HG03280 (cell line): ENCODE results near the gene SMS.

Experiments used
- ATAC-seq: cut with Tn5 transposase; IDR thresholded peaks from one replicate; pipeline ENCODE4 v1.9.1; 2021; ENCODE audit warnings: mild to moderate bottlenecking, moderate library complexity; ENCODE audit not compliant: unreplicated experiment

SMS gene

DNA sequence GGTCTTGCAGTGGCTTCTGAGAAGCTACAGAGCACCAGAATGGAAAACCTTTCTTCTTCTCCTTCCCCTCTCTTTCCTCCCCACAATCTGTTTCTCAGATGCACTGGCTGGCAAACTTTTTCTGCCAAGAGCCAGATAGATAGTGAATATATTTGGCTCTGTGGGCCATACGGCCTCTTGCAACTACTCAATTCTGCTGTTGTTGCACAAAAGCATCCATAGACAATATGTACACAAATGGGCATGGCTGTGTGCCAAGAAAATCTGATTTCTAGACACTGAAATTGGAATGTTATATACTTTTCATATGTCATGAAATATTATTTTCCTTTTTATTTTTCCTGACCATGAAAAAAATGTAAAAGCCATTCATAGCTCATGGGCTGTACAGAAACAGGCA is 94.7 kb downstream of the SMS start:
- no peak for ATAC-seq

DNA sequence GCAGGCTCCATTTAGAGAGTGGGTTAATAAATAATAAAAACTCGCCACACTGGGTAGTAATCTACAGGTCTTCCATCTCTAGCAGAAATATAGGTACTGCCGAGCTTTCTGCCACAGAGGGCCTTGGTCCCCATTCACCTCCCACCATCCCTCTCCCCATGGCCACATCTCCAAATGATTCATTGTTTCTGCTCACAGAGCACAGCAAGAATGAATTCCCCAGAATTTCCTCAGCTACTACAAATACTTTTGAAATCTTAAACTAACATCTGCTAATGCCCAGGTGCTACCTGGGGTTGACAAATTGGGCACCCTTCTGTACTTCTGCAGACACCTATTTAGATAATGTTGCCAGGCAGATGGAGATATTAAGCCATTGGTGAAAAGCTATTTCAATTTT is 96.7 kb downstream of the SMS start:
- no peak for ATAC-seq

DNA sequence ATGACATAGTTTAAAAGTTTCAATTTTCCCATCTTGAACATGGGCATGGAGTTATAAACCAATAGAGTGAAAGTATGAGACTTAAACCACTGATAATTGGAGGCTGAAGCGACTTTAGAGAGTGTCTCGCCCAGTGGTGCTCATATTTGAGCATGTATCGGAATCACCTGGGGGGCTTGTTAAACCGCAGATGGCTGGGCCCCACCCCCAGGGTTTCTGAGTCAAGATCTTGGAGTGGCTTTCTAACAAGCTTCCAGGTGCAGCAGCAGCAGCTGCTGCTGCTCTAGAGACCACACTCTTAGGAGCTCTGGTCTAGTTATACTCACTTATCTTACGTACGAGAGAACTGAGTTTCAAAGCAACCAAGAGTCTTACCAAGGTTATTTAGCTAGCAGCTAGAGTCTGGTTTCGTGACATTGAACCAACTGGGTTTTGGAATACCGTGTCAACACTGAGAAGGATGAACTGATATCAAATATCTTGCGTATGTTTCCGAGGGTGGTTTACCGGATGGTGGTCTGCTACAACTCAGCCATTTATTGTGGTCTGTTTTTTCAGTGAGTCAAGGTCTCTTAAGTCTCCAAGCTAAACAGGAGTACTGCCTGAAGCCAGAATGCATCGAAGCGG is 97.5 kb downstream of the SMS start:
- ATAC-seq = no peak

DNA sequence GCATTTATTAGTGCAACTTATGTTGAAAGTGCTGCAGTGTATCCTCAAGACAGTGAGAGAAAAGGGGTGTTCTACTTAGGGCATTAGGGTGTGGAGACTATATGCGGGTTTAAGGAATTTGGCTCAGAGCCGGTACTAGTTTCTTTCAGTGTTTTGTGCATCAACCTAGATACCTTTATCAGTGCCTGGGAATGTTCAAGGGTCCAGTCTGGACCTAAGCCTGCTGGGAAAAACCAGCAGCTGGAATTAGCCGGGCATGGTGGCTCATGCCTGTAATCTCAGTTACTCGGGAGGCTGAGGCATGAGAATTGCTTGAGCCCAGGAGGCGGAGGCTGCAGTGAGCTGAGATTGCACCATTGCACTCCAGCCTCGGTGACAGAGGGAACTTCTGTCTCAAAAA is 99.0 kb downstream of the SMS start:
- no peak for ATAC-seq

DNA sequence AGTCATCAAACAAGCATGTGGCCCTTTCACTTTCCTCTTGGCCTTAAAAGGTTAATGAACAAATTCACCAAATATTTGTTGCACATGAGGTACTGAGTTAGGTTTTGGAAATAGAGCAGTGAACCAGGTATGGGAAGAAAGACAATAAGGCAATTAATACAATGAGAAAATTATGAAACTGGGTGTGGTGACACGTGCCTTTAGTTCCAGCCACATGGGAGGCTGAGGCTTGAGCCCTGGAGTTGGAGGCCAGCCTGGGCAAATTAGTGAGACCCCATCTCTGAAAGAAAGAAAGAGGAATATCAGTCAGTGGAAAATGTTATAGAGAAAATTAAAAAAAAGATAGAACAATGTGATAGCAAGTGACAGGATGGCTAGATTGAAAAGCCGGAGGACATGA is 99.7 kb downstream of the SMS start:
- ATAC-seq = no peak

DNA sequence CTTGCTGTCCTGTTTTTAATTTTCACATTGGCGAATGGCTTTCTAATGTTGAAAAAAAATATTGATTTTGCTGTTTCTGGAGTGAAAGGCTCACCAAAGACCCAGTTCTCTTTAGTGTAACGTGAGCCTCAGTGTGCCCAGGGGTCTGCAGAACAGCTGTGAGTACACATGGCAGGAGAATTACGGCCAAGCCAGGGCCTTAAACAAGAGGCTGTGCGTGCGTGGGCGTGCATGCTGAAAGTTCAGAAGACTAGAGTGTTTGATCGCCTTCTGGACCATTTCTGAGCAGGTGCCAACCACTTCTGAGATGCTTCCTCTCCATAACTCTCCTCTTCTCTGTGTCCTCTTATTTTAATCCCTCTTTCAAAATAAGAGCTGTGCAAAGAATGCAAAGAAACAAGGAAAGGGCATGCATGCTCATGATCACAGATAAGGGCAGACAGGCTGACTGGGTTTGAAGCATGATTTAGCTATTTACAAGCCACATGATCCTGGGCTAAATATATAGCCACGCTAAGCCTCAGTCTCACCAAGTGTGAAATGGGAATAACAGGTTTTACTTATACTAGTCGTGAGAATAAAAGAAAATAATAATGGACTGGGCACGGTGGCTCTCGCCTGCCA is 101.5 kb downstream of the SMS start:
- ATAC-seq = no peak

DNA sequence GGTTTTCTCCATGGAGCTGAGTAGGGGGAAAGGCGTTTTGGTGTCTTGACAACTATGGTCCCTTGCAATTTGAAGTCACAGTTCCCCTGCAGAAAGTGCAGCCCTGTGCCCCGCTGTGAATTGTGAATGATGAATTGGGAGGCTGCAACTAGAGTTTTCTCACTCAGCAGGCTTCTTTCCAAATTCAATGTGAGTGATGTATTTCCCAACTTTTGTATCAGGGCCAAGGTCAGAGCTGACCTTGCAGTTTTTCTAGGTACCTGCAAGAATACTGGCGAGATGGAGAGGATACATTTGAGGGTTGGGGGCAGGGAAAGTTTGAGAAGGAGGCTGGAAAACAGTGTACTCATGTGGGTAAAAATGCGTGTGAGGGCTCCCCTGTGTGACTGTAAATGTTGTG is 103.4 kb downstream of the SMS start:
- ATAC-seq = no peak
